Hematopoietic multipotent progenitor cell treated with erythropoietin and hydrocortisone succinate and interleukin-3 and kit ligand, for 6 days (in vitro differentiated cells): Measurements from ENCODE around the gene MAPK1.
A peak's percentile ranks its signal among the peaks of the same experiment; 100 is the strongest.
"Not testable (repeated sequence)": the region's sequence is repeated elsewhere in the genome, so short reads cannot be mapped to it uniquely, and the experiment has no call there.

Experiments
- DNase-seq: peaks from one replicate; pipeline ENCODE4 v3.0.0-alpha.2; 2015

The MAPK1 gene

DNA sequence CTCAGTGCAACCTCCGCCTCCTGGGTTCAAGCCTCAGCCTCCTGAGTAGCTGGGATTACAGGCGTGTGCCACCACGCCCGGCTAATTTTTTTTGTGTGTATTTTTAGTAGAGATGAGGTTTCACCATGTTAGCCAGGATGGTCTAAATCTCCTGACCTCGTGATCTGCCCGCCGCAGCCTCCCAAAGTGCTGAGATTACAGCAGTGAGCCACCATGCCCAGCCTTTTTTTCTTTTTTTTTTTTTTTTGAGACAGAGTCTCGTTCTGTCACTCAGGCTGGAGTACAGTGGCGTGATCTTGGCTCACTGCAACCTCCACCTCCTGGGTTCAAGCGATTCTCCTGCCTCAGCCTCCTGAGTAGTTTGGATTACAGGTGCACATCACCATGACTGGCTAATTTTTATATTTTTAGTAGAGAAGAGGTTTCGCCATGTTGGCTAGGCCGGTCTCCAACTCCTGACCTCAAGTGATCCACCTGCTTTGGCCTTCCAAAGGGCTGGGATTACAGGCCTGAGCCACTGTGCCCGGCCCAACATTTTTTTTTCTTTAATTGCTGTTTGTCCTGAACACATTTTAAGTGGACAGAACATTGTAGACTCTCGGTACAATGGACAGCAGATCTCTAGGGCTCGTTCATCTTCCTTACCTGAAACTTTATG is 146.1 kb downstream of the MAPK1 start:
- DNase-seq: not testable (repeated sequence)

DNA sequence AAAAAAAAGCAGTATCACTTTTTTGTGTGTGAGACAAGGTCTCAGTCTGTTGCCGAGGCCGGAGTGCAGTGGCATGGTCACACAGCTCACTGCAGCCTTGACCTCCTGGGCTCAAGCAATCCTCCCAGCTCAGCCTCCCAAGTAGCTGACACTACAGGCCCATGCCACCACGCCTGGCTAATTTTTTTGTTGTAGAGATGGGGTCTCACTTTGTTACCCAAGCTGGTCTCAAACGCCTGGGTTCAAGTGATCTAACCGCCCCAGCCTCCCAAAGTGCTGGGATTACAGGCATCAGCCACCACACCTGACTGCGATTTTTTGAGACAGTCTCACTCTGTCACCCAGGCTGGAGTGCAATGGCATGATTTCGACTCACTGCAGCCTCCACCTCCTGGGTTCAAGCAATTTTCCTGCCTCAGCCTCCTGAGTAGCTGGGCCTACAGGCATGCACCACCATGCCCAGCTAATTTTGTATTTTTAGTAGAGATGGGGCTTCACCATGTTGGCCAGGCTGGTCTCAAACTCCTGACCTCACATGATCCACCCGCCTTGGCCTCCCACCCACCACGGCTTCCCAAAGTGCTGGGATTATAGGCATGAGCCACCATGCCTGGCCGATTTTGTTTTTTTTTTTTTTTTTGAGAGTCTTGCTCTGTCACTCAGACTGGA is 147.1 kb downstream of the MAPK1 start:
- not testable (repeated sequence) for DNase-seq

DNA sequence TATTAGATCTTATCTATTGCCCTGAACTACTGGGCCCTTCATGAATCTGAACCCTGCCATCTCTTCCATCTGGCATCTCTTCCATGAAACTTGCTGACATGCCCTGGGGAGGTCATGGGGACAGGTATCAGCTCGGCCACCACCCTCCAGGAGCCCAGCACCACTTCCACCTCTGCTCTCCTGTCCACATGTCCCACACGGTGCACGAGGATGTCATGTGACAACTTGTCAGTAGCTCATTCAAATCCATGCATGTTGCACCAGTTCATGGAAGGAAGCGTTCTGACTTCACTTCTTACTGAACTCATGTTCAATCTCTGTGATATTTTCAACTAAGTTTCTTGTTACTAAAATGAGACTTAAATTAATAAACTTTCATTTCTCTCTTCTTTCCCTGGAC is 148.4 kb downstream of the MAPK1 start:
- no peak for DNase-seq

DNA sequence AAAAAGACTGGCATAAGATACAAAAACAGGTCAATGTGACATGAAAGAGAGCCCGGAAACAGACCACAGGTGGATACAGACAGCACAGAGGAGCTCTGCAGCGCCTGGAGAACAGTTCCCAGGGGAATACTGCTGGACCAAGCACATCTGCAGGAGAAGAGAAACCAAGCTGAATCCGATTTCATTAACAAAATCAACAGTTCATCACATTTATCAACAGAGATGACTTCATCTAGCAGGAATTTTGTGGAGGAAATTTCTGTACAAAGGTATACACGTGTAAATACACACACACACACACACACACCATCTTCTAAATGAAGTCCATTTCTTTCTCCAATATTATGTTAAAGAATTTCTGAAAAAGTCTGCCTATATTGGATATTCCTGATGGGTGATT is 148.9 kb downstream of the MAPK1 start:
- DNase-seq: no peak

DNA sequence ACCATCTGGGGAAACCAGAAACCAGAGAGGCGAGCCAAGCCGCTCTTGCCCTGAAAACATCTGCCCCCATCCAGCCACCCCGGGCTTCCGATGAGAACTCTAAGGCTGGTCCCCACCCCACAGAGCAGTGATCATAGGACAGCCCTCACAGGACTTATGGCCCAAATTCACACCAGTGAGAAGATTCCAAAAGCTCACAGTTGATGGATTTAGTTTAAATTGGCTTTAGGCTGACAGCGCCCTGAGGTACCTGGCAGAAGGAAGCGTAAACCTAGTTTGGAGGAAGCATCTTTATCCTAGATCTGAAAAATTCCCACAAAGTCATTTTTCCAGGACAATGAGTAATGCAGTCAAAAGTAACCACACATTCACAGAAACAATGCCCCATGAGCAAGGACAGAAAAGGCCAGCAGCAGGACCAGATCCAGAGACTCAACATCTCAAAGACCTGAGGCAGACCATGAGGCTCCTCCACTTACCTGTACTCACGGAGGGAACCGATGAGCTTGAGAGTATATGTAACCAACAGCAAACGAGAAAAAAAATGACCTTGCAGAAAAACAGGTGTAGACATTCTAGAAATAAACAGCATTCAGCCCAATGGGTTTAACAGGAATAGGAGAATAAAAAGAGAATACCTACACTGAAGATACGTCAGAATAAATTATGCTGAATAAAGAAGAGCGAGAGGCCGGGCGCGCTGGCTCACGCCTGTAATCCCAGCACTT is 150.9 kb downstream of the MAPK1 start:
- DNase-seq: not testable (repeated sequence)

DNA sequence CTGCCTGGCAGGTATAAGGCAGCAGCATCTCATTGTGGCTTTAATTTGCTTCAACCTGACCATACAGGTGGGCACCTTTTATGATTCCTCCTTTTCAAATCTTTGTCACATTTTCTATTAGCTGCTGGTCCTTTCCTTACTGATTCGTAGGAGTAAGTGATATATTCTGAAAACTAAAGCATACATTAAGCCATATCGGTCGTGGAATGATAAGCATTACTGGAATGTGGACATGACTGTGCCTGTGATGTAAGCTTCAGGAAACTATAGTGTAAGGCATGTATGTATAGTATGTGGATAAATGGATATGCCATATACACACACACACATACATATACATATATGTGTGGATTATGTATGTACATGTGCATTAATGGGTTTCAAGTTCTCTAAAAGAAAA is 152.7 kb downstream of the MAPK1 start:
- DNase-seq: no peak

DNA sequence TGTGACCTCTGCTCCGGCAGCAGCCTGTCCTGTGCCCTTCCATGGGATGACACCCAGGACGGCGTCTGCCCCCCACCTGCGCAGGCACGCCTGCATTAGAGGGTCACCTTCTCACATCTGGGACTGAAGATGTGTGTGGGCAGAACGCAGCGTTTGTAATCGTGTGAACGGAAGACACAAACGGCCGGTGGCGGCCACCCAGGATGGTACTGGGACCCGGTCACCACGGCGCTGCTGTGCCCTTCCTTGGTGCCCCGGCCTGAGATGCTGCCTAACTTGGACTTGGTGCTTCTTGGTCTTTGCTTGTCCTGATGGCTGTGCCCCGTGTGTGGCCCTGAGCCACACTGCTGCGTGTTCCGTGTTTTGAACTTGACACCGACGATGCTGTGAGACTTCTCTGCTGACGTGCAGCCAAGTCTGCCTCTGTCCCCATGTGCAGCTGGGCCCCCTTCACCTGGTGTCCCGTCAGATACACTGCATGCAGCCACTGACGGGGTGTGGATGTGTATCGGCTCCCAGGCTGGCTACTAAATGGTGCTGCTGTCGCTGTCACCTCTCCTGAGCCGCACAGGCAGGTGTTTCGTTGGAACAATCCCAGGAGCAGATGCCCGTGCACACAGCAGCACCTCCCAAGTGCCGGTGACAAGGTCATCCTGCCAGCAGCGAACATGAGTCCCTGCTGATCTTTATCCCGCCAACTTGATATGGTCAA is 153.2 kb downstream of the MAPK1 start:
- DNase-seq: no peak

DNA sequence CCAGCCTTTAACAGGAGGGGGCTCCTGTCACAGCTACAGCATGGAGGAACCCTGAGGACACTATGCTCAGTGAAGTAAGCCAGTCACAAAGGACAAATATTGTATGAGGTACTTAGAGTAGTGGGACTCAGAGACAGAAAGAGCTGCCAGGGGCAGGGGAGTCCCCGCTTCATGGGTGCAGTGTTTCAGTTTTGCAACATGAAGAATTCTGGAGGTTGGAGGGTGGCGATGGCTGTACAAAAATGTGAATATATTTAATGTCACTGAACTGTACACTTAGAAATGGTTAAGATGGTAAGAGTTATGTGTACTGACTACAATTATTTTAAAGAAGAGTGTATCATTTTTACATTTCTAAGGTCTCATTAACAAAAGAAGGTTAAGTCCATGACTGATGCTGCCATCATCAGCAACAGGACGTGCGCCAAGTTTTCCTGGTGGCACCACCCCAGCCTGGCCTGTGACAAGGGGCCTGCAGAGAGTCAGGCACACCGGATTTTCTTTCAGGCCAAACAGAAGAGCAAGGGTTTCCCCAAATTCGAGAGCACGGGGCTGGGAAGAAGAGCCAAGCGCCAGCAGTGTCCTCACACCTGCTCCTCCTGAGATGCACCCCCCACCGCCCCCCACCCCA is 153.9 kb downstream of the MAPK1 start:
- DNase-seq: no peak

DNA sequence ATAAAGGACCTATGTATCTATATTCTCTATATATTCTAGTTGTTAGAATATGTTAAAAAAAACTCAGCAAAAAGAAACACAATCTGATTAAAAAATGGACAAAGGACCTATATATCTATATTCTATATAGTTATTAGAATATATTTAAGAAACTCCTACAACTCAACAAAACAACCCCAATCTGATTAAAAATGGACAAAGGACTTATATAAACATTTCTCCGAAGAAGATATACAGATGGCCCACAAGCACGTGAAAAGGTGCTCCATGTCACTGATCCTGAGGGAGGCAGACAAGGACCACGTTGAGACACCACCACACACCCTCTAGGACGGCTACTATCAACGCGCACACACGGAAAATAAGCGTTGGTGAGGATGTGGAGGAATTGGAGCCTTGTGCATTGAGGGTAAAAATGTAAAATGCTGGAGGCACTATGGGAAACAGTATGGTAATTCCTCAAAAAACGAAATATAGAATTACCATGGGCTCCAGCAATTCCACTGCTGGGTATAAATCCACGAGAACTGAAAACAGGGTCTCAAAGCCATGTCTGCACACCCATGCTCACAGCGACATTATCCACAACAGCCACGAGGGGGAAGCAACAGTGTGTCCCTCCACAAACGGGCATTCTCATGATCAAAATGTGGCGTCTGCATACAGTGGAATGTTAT is 154.6 kb downstream of the MAPK1 start:
- DNase-seq: peak; percentile 87

DNA sequence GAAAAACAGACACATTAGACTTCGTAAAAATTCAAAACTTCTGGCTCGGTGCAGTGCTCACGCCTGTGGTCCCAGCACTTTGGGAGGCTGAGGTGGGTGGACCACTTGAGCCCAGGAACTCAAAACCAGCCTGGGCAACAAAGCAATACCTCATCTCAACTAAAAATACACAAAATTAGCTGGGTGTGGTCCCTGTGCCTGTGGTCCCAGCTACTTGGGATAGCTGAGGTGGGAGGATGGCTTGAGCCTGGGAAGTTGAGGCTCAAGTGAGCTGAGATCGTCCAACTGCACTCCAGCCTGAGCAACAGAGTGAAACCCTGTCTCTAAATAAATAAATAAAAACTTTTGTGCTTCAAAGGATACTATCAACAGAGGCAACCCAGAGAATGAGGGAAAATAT is 155.6 kb downstream of the MAPK1 start:
- DNase-seq: no peak

DNA sequence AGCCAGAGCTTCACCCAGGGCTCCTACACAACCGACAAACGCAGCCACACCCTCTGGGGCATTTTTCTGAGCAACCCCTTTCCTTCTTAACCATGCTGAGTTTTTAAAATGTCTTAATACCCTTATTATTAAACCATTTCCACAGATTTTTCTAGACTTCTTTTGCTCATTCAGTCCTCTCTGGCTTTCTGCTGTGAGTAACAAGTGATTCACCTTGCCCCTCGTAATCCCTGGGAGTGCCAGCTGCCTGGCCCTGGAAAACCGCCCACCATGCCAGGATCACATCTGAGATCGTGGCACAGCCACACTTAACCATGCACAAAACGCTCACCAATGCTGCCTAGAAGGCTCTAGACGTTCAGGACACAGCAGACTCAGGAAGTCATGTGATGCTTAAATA is 157.3 kb downstream of the MAPK1 start:
- no peak for DNase-seq

DNA sequence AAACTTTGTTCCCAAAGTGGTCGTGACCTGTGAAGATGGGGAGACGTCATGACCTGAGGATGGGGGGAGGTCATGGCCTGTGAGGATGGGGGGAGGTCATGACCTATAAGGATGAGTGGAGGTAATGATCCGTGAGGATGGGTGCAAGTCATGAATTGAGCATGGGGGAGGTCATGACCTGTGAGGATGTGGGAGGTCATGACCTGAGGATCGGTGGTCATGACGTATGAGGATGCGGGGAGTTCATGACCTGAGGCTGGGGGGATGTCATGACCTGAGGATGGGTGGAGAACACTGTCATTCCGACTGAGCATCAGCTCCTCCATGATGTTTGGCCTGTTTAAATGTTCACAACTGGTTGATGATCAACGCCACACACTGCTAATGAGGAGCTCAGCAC is 157.8 kb downstream of the MAPK1 start:
- DNase-seq: no peak

DNA sequence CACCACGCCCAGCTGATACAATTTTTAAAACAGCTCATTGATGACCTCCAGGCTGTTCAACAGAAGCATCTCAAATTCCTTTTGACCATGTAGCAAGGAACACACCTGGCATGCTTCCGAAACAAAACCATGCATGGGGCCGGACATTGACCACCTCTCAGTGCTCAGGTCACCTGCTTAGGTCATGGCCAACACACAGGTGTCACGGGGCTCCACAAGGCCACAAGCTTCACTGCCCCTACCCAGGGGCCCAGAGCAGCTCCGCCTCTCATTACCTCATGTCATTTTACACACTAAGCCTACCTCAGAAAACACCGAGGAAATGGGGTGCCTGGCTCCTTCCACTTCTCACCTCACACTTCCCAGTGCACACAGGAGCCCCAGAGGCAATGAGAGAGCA is 158.5 kb downstream of the MAPK1 start:
- DNase-seq: no peak

DNA sequence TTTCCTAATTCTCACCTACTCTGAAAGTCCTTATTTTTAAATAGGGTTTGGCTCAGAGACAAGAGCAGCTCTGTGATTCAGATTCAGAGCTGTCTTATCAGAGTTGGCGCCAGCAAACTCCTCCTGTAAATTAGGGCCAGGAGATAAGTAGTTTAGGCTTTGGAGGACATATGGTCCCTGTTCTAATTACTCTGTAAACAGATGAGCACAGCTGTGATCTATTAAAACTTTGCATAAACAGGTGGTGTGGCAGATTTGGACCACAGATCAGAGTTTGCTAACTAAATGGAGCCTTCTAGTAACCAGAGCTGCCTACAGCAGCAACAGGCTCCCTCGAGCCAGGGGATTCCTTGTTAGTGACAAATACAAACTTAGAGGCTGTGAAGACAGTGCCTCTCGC is 159.8 kb downstream of the MAPK1 start:
- DNase-seq: peak; percentile 52
